Left renal cortex interstitium (tissue), 4 donors: ENCODE measurements around the gene CD14. TPM values are rescaled to one million over a fixed set of nuclear protein-coding genes. Genes with fewer than 3 reads are reported as not detected.
"Not testable (repeated sequence)": the region's sequence is repeated elsewhere in the genome, so short reads cannot be mapped to it uniquely, and the experiment has no call there.

ENCODE experiments used
- DNase-seq, 4 donors: peaks; one replicate each; pipeline ENCODE4 v3.0.0-alpha.2; 2013; ENCODE audit warnings: low read depth in 4 of 4, low spot score in 2 of 4, missing footprints in 1 of 4
- polyA plus RNA-seq, 4 donors: library from polyadenylated mRNA; unstranded; fragments of 120-200 nt; gene quantifications; one replicate each; pipeline ENCODE4 v1.2.1, GENCODE V29; 2013; ENCODE audit not compliant: insufficient read length in 4 of 4

Gene CD14
- polyA plus RNA-seq, result 10 to 100 TPM in 2 of 4 donors, 1 to 10 TPM in 2; 6.0 to 11.7 (median 9.5) TPM

DNA sequence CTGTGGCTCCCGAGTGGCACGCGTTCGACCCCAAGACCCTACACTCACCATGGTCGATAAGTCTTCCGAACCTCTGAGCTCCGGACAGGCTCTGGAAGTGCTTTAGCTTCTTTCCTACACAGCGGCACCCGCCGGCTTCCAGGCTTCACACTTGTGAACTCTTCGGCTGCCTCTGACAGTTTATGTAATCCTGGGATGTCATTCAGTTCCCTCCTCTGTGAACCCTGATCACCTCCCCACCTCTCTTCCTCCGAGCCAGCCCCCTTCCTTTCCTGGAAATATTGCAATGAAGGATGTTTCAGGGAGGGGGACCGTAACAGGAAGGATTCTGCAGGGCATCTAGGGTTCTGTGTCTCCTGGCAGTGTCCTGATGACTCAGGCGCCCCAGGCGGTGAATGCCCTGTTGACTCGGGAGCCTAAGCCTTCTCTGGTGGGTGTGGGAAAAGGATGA lies at the start of gene CD14:
Gene CD14, minus strand, starts transcription at position 155 of the 451 bp plus-strand sequence. Its CDS starts 104 bp downstream, at position 51.
- no peak for DNase-seq

DNA sequence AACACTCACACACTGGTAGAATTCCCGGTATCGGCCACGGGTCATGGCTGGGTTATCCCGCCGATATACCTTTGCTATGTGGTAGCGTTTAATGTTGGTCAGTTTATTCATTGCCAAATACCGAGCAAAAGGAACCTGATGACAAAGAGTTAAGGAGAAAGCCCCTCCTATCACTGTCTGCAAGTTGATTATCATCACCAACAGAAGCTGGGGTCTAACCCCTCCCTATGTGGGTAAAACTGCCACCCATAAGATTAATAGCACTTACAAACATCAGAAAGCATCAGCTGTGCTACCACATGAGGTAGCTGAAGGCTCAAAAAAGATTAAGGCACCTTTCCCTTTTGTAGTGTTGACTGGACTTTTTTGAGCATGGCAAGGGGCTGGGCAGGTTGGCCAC lies 46.0 kb upstream of the CD14 start:
- no peak for DNase-seq

GRCh38 chr5:140677947-140678346 lies 45.0 kb upstream of the CD14 start:
- DNase-seq, result no peak

DNA sequence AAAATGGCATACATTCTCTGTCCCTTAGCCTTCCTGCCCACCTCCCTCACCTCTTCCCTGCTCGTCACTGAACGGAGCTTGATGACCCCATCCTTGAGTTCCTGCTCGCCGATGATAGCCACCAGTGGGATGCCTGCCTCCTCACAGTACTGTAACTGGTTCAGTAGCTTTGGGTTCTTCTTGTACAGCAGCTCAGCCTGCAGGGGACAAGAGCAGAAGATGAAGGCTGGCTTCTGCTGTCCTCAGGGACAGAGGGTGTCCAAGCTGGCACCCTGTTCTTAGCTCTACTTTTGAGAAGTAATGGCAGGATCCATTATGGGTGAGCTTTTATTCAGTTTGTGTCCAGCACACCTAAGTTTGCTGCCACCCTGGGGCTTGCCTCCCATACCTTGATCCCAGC lies 41.7 kb upstream of the CD14 start:
- no peak for DNase-seq

GRCh38 chr5:140674211-140674610 lies 41.2 kb upstream of the CD14 start:
- DNase-seq, result no peak

DNA sequence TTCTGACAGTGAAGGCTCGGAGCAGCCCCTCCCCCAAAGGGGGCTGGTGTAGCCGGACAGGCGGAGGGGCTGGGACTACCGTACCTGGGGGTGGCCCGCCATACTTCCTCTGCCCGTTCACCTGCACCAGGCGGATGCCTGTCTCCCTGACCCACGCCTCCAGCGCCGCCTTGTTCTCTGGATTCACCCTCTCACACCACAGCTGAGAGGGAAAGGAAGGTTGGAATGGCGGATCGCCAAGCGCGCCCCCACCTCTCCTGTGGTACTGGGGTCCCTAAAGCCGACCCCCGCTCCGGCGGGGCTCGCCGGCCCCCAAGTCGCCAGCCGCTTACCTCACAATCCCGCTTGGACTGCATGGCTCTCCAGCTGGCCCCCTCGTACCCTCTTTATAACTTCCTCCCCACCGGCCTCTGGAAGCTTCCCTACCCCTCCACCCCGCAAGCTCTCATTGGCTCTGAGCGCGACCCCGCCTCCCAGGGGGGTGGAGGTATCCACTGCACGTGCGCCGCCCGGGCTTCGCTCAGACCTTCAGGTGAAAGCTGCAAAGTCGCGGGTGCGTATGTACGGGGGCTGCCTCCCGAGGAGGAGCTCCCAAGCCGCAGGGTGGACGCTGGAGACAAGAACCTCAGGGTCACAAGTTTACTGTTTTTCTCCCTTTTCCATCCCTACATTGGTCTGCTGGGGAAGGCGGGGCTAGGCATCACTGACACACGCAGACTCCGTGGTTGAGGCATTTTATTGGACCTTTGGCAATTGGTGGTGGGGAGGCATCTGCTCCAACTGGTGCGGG lies 40.4 kb upstream of the CD14 start, which contains the start of gene DND1:
Gene DND1, minus strand, starts transcription at position 390 of the 790 bp plus-strand sequence. Its CDS starts 34 bp downstream, at position 356.
- no peak for DNase-seq

DNA sequence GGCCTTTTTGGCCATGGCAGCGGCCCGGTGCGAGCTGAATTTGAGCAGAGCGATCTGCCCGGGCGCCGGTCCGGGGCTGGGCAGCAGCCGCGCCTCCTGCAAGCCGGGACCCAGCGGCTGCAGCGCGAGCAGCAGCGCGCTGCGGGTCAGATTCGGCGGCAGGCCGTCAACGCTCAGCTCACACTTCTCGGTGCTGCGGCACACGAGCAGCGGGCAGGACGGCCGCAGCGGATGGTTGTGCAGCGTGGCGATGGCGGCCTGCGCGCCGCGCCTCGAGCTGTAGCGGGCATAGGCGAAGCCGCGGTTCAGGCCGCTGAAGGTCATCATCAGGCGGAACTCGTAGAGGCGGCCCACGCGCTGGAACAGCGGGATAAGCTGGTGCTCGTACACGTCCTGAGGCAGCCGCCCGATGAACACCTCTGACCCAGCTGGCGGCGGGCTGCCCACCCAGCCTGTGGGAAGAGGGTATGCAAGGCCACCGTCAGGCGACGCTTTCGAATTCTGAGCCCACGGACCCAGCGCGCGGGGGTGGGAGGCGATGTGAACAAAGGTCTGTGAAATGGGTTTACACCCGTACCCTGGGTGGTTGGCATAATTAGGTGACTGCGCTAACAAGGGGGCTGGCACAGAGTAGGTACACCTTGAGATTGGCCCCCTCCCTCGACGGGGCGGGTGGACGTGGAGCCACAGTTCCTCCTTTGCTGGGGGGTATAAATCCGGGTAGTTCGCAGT lies 39.6 kb upstream of the CD14 start:
- no peak for DNase-seq

DNA sequence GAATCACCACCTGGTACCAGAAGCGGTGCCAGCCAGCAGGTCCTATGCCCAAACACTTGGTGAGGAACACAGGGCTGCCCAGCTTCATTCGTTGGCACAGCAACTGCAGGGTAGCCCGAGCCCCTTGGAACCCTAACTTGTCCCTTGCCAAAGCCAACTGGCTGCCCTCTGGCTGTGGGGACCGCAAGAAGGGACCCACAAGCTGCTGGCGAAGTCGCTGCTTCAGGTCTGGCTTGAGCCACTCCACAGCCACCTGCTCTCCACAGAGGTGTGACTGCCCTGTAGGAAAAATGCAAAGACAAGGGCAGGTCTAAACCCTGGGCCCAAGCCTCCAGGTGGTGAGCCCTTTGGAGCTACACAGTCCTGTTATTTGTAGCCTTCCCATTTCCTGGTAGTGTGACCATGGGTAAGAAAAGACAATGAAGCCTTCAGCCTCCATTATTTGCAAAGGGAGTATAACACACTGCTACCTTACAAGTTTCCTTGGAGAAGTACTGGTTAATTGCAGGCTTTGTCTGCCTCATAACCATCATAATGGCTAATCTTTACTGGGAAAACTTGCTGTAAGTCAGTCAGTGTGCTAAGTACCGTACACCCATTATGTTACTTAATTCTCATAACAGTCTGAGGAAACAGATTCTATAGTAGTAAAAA lies 38.6 kb upstream of the CD14 start:
- DNase-seq, result no peak

DNA sequence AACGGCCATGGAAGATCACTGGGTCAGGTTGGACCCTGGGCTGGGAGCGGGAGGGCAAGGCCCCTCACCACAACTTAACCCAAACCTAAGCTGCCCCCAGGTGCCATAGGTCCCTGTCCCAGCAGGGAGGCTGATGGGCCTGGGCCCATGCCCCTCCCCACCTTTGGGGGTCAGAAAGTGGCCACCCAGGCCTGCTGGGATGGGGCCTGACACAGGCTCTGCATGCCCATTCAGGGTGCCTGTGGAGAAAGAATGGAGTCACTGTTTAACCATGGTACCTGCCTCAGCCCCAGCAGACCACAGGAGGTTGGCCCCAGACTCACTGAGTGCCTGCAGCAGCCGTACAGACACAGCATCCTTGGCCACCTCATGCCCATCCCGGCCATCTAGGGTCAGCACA lies 38.1 kb upstream of the CD14 start:
- not testable (repeated sequence) for DNase-seq

DNA sequence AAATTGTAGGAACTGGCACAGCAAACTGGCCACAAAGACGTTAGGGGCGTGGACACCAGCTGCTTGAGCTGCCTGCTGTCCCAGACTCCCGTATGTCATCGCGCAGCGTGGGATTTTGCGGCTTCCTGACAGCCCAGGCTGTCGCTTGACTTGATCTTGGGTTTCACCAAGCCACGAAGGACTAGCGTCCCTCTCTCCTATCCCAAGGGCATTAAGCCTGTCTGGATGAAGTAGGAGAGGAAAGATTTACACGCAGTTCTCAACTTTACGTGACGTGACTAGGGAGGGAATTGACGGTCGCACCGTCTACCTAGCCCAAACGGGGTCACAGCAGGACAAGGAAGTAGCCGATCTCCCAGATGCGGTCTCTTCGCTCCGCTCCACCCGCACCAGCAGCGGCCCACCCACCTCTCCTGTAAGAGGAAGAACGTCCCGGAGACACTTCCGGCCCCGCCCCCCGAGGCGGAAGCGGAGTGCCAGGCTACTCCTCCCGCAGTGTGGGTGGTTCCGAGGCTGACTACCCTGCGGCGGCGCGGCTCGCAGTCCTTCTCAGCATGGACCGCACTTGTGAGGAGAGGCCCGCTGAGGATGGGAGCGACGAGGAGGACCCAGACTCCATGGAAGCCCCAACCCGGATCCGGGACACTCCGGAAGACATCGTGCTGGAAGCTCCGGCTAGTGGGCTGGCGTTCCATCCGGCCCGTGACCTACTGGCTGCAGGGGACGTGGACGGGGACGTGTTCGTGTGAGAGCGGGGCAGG lies 31.6 kb upstream of the CD14 start, which contains the start of gene WDR55:
Gene WDR55, plus strand, starts transcription at position 546 of the 761 bp plus-strand sequence. Its CDS starts 9 bp downstream, at position 555.
- DNase-seq, result peak; percentile 73 to 86 (median 80)

- no peak for DNase-seq
These were observed 31.0 kb upstream of the CD14 start for GRCh38 chr5:140664030-140664358.

DNA sequence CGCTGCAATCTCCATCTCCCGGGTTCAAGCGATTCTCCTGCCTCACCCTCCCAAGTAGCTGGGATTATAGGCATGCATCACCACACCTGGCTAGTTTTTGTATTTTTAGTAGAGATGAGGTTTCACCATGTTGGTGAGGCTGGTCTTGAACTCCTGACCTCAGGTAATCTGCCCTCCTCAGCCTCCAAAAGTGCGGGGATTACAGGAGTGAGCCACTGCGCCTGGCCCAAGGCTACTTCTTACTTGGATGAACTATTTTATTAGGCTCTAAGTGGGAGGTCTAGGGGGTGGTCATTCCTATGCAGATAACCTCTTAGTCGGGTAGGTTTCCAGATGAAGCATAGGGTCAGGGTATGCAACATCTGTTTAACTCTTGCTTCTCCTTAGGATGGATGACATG lies 27.4 kb upstream of the CD14 start:
- DNase-seq, result not testable (repeated sequence)

DNA sequence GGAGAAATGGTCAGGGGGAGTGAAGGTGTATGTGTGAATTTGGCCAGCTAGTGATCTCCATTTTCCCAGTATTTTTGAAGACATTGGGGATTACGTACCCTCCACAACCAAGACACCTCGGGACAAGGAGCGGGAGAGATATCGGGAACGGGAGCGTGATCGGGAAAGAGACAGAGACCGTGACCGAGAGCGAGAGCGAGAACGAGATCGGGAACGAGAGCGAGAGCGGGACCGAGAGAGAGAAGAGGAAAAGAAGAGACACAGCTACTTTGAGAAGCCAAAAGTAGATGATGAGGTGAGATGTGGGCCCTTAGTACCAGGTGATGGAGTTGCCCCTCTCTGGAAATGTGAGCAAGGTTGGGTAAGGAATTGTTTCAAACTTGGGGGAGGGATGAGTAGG lies 25.9 kb upstream of the CD14 start:
- DNase-seq, result no peak

GRCh38 chr5:140647042-140647419 lies 14.1 kb upstream of the CD14 start:
- no peak for DNase-seq

GRCh38 chr5:140642718-140643117 lies 9.7 kb upstream of the CD14 start:
- no peak for DNase-seq

DNA sequence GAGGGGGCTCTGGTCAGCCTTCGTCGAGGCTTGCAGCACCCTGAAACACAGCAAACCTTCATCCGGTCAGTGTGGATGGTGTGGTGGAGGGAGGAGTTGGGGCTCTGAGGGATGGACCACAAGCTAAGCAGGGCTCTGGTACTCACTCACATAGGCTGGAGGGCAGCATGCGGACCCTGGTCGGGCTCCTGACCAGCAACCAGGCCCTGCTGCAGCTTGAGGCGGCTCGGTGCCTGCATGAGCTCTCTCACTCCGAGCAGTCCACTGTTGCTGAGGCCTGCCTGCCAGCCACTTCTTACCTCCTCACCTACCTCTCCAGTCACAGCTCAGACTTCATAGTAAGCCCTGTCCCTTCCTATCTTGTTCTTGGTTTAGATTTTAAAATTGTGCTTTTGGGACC lies 8.7 kb upstream of the CD14 start:
- no peak for DNase-seq

DNA sequence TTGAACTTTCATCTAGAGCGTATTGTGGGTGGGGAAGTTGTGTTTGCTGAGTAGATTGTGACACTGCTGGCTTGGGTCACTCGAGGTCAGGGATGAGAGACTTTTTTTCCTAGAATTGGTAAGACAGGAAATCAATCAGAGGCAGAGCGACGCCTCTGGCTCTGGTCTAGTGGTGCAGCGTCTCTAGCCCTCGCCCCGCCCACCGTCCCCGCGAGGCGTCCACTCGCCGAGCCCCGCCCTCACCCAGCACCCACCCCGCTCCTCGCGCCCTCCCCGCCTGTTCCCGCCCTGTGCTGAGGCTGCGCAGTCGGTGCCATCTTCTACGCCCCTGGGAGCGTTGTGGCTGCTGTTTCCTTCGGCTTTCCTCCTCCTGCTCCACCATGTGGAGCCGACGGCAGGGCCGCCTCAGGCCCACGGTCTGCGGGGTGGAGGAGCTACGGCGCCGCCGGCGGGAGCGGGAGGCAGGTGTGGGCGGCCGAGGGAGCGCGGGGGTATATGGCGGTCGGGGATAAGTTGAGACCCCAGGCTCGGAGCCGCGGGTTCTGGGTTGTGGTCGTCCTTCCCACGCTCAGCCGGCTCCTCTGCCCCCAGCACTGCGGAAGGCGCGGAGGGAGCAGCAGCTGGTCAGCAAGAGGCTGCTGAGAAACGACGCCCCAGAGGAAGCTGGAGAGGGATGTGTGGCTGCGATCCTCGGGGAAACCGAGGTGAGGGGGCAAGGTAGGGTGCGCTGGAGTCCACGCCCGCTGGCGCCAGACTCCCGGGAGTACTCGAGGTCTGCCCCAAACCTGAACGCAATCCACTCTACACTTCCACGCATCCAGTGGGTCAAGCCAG lies 6.4 kb upstream of the CD14 start, which contains the start of gene TMCO6:
Gene TMCO6, plus strand, starts transcription at position 304 of the 834 bp plus-strand sequence. Its CDS starts 77 bp downstream, at position 381.
- DNase-seq, result peak in 3 of 4 donors; percentile 79 to 87 (median 83)

DNA sequence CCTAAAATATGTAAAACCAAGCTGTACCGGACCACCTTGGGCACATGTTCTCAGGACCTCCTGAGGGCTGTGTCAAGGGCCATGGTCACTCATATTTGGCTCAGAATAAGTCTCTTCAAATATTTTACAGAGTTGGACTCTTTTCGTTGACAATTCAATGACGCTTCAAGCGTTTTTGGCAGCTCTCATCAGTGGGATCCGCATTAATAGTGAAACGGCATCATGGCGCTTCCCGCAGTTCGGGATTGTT lies 5.8 kb upstream of the CD14 start:
- not testable (repeated sequence) for DNase-seq

- no peak for DNase-seq
These were observed 4.6 kb upstream of the CD14 start for GRCh38 chr5:140637371-140638100.
